Fibroblast of skin of back (primary cell): ENCODE results near the gene CREB3.

Experiments
- DNase-seq: peaks from one replicate; pipeline ENCODE4 v3.0.0-alpha.2; 2013

Gene CREB3

DNA sequence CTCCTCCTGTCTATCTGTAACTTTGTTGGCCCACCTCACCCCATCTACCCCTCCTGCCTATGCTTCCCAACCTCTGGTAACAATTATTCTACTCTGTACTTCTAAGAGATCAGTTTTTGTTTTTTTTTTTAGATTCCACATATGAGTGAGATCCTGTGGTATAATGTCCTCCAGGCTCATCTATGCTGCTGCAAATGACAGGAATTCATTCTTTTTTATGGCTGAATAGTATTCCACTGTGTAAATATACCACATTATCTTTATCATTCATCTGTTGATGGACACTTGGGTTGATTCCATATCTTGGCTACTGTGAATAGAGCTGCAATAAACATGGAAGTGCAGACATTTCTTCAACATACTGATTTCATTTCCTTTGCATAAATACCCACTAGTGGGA lies 51.0 kb downstream of the CREB3 start:
- DNase-seq = no peak
